Endothelial cell of umbilical vein (primary cell): ENCODE results near the gene LTF.

ENCODE experiments used
- CTCF ChIP-seq, 2 donors: IDR thresholded peaks; 1 replicate in 1 of 2; 2 replicates in 1 of 2; pipeline ENCODE4 v1.5.1; 2011; ENCODE audit warnings: low read length in 2 of 2, mild to moderate bottlenecking in 2 of 2, moderate library complexity in 2 of 2, control low read depth in 1 of 2, inconsistent platforms in 1 of 2, low read depth in 1 of 2; ENCODE audit not compliant: insufficient read depth in 1 of 2; ENCODE audit errors: extremely low read depth in 1 of 2
- EZH2 ChIP-seq: IDR thresholded peaks from 2 replicates; pipeline ENCODE4 v1.6.1; 2012; ENCODE audit warnings: borderline replicate concordance, low read depth, mild to moderate bottlenecking, moderate library complexity, low read length, inconsistent platforms; ENCODE audit not compliant: severe bottlenecking
- FOS ChIP-seq: IDR thresholded peaks from 2 replicates; pipeline ENCODE4 v1.6.1; 2011; ENCODE audit warnings: mild to moderate bottlenecking, low read length, moderate library complexity, borderline replicate concordance; ENCODE audit not compliant: insufficient read depth
- JUN ChIP-seq: IDR thresholded peaks from 2 replicates; pipeline ENCODE4 v1.6.1; 2011; ENCODE audit warnings: borderline replicate concordance, low read depth; ENCODE audit not compliant: insufficient read length, insufficient read depth
- MAX ChIP-seq: IDR thresholded peaks from 2 replicates; pipeline ENCODE4 v1.6.1; 2011; ENCODE audit not compliant: insufficient read depth, insufficient read length
- MYC ChIP-seq: IDR thresholded peaks from one replicate; pipeline ENCODE4 v1.6.1; 2011; ENCODE audit warnings: mild to moderate bottlenecking, low read depth, low read length
- POLR2A ChIP-seq: IDR thresholded peaks from 2 replicates; pipeline ENCODE4 v1.6.1; 2012; ENCODE audit warnings: low read depth, mild to moderate bottlenecking, control low read depth, low read length
- POLR2AphosphoS5 ChIP-seq: IDR thresholded peaks from 2 replicates; pipeline ENCODE4 v1.6.1; 2012; ENCODE audit warnings: low read depth, mild to moderate bottlenecking, control low read depth, low read length, moderate library complexity; ENCODE audit not compliant: insufficient read depth

GRCh38 chr3:46455231-46456115 lies 9.2 kb downstream of the LTF start:
- TF ChIP-seq CTCF (IDR thresholded peaks at IDR 0.05; ENCODE audit: extremely low read depth in 1 of 2, insufficient read depth in 1 of 2, low read depth in 1 of 2, low read length in 2 of 2) (no peak), MAX (no peak), POLR2AphosphoS5 (no peak), JUN (no peak), EZH2 (no peak), MYC (no peak), POLR2A (no peak), FOS (no peak)
